GM23338 (cell line): ENCODE measurements around the gene KXD1. TPM values are rescaled to one million over a fixed set of nuclear protein-coding genes. Genes with fewer than 3 reads are reported as not detected.

Experiments used
- ATAC-seq: fragments of 200-7000 bp; cut with Tn5 transposase; 3 replicates; pipeline ENCODE4 v1.9.1; 2020
- DNase-seq: peaks from one replicate; pipeline ENCODE4 v3.0.0-alpha.2; 2015; ENCODE audit warnings: low spot score
- H2AFZ ChIP-seq: fragments of 200-600 bp; sonication (generic); 2 replicates; pipeline ENCODE4 v1.8.0; 2016; ENCODE audit warnings: antibody characterized with exemption, mild to moderate bottlenecking, moderate library complexity
- H3F3A ChIP-seq: fragments of 200-600 bp; sonication (generic); replicated peaks from 2 replicates; pipeline ENCODE4 v1.8.0; 2017; ENCODE audit warnings: antibody characterized with exemption, mixed run types, low read depth
- H3K27ac ChIP-seq: fragments of 200-600 bp; sonication (generic); 2 replicates; pipeline ENCODE4 v1.6.1; 2016; ENCODE audit warnings: low read depth
- H3K27me3 ChIP-seq: fragments of 200-600 bp; sonication (generic); 2 replicates; pipeline ENCODE4 v1.8.0; 2016; ENCODE audit warnings: mild to moderate bottlenecking, mixed run types, moderate library complexity; ENCODE audit not compliant: insufficient read depth
- H3K36me3 ChIP-seq: fragments of 200-600 bp; sonication (generic); 2 replicates; pipeline ENCODE4 v1.8.0; 2016; ENCODE audit warnings: mild to moderate bottlenecking; ENCODE audit not compliant: insufficient read depth
- H3K4me1 ChIP-seq: fragments of 200-600 bp; sonication (generic); 2 replicates; pipeline ENCODE4 v1.8.0; 2016; ENCODE audit warnings: mild to moderate bottlenecking, moderate library complexity; ENCODE audit not compliant: insufficient read depth
- H3K4me2 ChIP-seq: fragments of 200-600 bp; sonication (generic); 2 replicates; pipeline ENCODE4 v1.7.1; 2017; ENCODE audit warnings: mixed run types
- H3K4me3 ChIP-seq: fragments of 200-600 bp; sonication (generic); 2 replicates; pipeline ENCODE4 v1.6.1; 2016; ENCODE audit warnings: mixed run types
- H3K79me2 ChIP-seq: fragments of 200-600 bp; sonication (generic); replicated peaks from 2 replicates; pipeline ENCODE4 v1.8.0; 2017; ENCODE audit warnings: mild to moderate bottlenecking; ENCODE audit not compliant: insufficient read depth
- H3K9me2 ChIP-seq: fragments of 200-600 bp; sonication (generic); 2 replicates; pipeline ENCODE4 v1.8.0; 2017; ENCODE audit not compliant: insufficient read depth
- H4K20me1 ChIP-seq: fragments of 200-600 bp; sonication (generic); replicated peaks from 2 replicates; pipeline ENCODE4 v1.8.0; 2017; ENCODE audit warnings: mild to moderate bottlenecking; ENCODE audit not compliant: insufficient read depth
- H3K27ac Mint-ChIP-seq: 2 replicates; pipeline ENCODE4 v1.8.0; 2020; ENCODE audit warnings: inconsistent platforms, mild to moderate bottlenecking, moderate library complexity, mixed read lengths
- H3K27me3 Mint-ChIP-seq: 3 replicates; pipeline ENCODE4 v1.8.0; 2022; ENCODE audit warnings: low read depth, mild to moderate bottlenecking, moderate library complexity, mixed read lengths, inconsistent platforms; ENCODE audit not compliant: insufficient read depth, poor library complexity
- H3K36me3 Mint-ChIP-seq: 3 replicates; pipeline ENCODE4 v1.8.0; 2021; ENCODE audit warnings: low read depth, mild to moderate bottlenecking, inconsistent platforms, moderate library complexity, mixed read lengths
- H3K4me1 Mint-ChIP-seq: 3 replicates; pipeline ENCODE4 v1.8.0; 2020; ENCODE audit warnings: mild to moderate bottlenecking, inconsistent platforms, mixed read lengths
- H3K4me3 Mint-ChIP-seq: 3 replicates; pipeline ENCODE4 v1.8.0; 2021; ENCODE audit warnings: moderate library complexity, mild to moderate bottlenecking, inconsistent platforms, mixed read lengths
- H3K9me3 Mint-ChIP-seq: 3 replicates; pipeline ENCODE4 v1.8.0; 2020; ENCODE audit warnings: moderate library complexity, mild to moderate bottlenecking, inconsistent platforms, mixed read lengths
- CREB1 ChIP-seq: fragments of 250-450 bp; sonication (Bioruptor Pico); IDR thresholded peaks from 2 replicates; pipeline ENCODE4 v1.5.0; 2020; ENCODE audit warnings: low read depth, mild to moderate bottlenecking, moderate library complexity
- EZH2 ChIP-seq: fragments of 200-600 bp; sonication (generic); IDR thresholded peaks from one replicate; pipeline ENCODE4 v1.8.0; 2017; ENCODE audit warnings: antibody characterized with exemption, mild to moderate bottlenecking, low read depth; ENCODE audit not compliant: unreplicated experiment
- EZH2phosphoT487 ChIP-seq: fragments of 200-600 bp; sonication (generic); IDR thresholded peaks from one replicate; pipeline ENCODE4 v1.8.1; 2018; ENCODE audit warnings: antibody characterized with exemption; ENCODE audit not compliant: unreplicated experiment
- JUNB ChIP-seq: IDR thresholded peaks from one replicate; pipeline ENCODE4 v1.6.1; 2016; ENCODE audit warnings: antibody characterized with exemption; ENCODE audit not compliant: unreplicated experiment
- POLR2AphosphoS5 ChIP-seq: IDR thresholded peaks from 2 replicates; pipeline ENCODE4 v1.6.1; 2016; ENCODE audit warnings: antibody characterized with exemption, low read depth
- ZNF114 ChIP-seq: fragments of 250-450 bp; sonication (Bioruptor Pico); IDR thresholded peaks from 2 replicates; pipeline ENCODE4 v1.5.0; 2020; ENCODE audit warnings: mild to moderate bottlenecking, moderate library complexity
- ZNF331 ChIP-seq: fragments of 250-450 bp; sonication (Bioruptor Pico); IDR thresholded peaks from 2 replicates; pipeline ENCODE4 v1.5.0; 2020; ENCODE audit warnings: low read depth, mild to moderate bottlenecking, moderate library complexity
- polyA plus RNA-seq: library from polyadenylated mRNA; unstranded; fragments of >200 nt; fragmentation: Nextera tagmentation; extraction: Ambion mirVana; gene quantifications from 2 replicates; pipeline ENCODE4 v1.2.1, GENCODE V29; 2016
- total RNA-seq: library from RNA; depleted of rRNA; stranded (reverse); fragments of >200 nt; shearing (Covaris generic); gene quantifications from 2 replicates; pipeline ENCODE4 v1.2.3, GENCODE V29; 2014
- TF ChIP-seq, protein P1 (sequence below): IDR thresholded peaks from one replicate; pipeline ENCODE4 v1.6.1; 2018; ENCODE audit warnings: antibody characterized with exemption; ENCODE audit not compliant: unreplicated experiment
- TF ChIP-seq, protein P2 (sequence below), 2 experiments: fragments of 200-600 bp in 1 of 2; sonication (generic) in 1 of 2; conservative IDR thresholded peaks; 2 replicates each; pipeline versions ENCODE4 v1.5.1 to v1.6.1; 2016 to 2017; ENCODE audit warnings: antibody characterized with exemption in 2 of 2, low read depth in 2 of 2, mild to moderate bottlenecking in 2 of 2, moderate library complexity in 1 of 2
- TF ChIP-seq, protein P3 (sequence below): IDR thresholded peaks from 2 replicates; pipeline ENCODE4 v1.6.1; 2016; ENCODE audit warnings: antibody characterized with exemption

Gene KXD1
- total and polyA plus RNA-seq, 2 experiments from 2014 or later: 108 to 164 TPM

DNA sequence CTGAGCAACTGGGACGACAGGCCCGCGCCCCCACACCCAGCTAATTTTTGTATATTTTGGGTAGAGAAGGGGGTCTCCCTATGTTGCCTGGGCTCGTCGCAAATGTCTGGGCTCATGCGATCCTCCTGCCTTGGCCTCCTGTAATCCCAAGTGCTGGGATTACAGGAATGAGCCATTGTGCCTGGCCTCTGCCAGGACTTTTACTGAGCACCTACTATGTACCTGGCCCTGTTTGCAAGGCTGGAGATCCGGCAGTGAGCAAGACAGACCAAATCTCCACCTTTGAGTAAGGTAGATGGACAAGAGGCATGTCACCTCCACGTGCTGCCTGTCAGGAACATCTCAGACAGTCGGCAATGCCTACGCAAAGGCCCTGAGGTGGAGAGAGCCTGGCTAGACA, 21.2 kb upstream of the KXD1 start:
- Mint-ChIP-seq H3K27ac (no peak overlapping the region), H3K4me1 (no peaks in the 10 kb centered on the region), H3K27me3 (peaks cover 2% of the 10 kb centered on the region), H3K9me3 (no peaks in the 10 kb centered on the region; the same call in 2 of the 3 replicates), H3K36me3 (peaks cover 75% of the 10 kb centered on the region), H3K4me3 (no peak overlapping the region)
- no peaks in the 10 kb centered on the region; the same call in 1 of the 2 replicates for H4K20me1 ChIP-seq
- DNase-seq (no peak), ATAC-seq (no peak)
- no peaks in the 10 kb centered on the region; the same call in 1 of the 2 replicates for H3K79me2 ChIP-seq
- H3K27me3 ChIP-seq: no peaks in the 10 kb centered on the region
- H3F3A ChIP-seq: peaks cover 11% of the 10 kb centered on the region; the same call in 1 of the 2 replicates
- no peaks in the 10 kb centered on the region for H3K9me2 ChIP-seq
- no peak overlapping the region for H3K27ac ChIP-seq
- TF ChIP-seq CREB1 (CRISPR knock-in tag) (no peak), ZNF114 (CRISPR knock-in tag) (no peak), EZH2phosphoT487 (no peak)
- TF ChIP-seq, protein P1, sequence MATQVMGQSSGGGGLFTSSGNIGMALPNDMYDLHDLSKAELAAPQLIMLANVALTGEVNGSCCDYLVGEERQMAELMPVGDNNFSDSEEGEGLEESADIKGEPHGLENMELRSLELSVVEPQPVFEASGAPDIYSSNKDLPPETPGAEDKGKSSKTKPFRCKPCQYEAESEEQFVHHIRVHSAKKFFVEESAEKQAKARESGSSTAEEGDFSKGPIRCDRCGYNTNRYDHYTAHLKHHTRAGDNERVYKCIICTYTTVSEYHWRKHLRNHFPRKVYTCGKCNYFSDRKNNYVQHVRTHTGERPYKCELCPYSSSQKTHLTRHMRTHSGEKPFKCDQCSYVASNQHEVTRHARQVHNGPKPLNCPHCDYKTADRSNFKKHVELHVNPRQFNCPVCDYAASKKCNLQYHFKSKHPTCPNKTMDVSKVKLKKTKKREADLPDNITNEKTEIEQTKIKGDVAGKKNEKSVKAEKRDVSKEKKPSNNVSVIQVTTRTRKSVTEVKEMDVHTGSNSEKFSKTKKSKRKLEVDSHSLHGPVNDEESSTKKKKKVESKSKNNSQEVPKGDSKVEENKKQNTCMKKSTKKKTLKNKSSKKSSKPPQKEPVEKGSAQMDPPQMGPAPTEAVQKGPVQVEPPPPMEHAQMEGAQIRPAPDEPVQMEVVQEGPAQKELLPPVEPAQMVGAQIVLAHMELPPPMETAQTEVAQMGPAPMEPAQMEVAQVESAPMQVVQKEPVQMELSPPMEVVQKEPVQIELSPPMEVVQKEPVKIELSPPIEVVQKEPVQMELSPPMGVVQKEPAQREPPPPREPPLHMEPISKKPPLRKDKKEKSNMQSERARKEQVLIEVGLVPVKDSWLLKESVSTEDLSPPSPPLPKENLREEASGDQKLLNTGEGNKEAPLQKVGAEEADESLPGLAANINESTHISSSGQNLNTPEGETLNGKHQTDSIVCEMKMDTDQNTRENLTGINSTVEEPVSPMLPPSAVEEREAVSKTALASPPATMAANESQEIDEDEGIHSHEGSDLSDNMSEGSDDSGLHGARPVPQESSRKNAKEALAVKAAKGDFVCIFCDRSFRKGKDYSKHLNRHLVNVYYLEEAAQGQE: no peak
- TF ChIP-seq, protein P2, sequence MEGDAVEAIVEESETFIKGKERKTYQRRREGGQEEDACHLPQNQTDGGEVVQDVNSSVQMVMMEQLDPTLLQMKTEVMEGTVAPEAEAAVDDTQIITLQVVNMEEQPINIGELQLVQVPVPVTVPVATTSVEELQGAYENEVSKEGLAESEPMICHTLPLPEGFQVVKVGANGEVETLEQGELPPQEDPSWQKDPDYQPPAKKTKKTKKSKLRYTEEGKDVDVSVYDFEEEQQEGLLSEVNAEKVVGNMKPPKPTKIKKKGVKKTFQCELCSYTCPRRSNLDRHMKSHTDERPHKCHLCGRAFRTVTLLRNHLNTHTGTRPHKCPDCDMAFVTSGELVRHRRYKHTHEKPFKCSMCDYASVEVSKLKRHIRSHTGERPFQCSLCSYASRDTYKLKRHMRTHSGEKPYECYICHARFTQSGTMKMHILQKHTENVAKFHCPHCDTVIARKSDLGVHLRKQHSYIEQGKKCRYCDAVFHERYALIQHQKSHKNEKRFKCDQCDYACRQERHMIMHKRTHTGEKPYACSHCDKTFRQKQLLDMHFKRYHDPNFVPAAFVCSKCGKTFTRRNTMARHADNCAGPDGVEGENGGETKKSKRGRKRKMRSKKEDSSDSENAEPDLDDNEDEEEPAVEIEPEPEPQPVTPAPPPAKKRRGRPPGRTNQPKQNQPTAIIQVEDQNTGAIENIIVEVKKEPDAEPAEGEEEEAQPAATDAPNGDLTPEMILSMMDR (conservative IDR thresholded peaks at IDR 0.05; ENCODE audit: low read depth in 2 of 2): no peak
- no peaks in the 10 kb centered on the region for H3K4me1 ChIP-seq
- H3K4me3 ChIP-seq: no peak overlapping the region
- H3K36me3 ChIP-seq: peaks cover 19% of the 10 kb centered on the region
- H3K4me2 ChIP-seq: no peak overlapping the region
- H2AFZ ChIP-seq: no peak overlapping the region

DNA sequence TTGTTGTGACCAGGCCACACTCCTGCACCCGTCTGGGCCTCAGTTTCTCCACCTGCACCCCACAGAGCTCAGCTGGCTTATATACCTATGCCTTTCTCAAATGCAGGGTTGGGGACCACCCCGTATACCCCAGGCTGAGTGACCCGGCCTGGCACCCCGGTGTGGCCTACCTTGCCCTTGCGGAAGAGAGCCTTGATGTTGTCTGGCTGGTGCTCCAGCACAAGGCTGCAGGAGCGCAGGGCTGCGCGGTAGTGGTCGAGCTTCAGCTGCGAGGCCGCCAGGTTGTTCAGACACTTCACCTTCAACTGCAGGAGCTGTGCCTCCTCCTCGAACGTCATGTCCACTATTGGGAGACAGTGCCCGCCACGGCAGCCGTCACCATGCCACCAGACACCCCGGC, 20.2 kb upstream of the KXD1 start:
- Histone ChIP-seq H2AFZ (no peak overlapping the region), H3K27ac (no peak overlapping the region), H3K36me3 (peaks cover 19% of the 10 kb centered on the region), H3K4me3 (no peak overlapping the region), H3K4me1 (no peaks in the 10 kb centered on the region), H3K9me2 (no peaks in the 10 kb centered on the region), H4K20me1 (no peaks in the 10 kb centered on the region; the same call in 1 of the 2 replicates), H3K27me3 (no peaks in the 10 kb centered on the region), H3F3A (peaks cover 18% of the 10 kb centered on the region), H3K4me2 (no peak overlapping the region), H3K79me2 (peaks cover 7% of the 10 kb centered on the region)
- DNase-seq (no peak), ATAC-seq (no peak)
- Mint-ChIP-seq H3K4me3 (no peak overlapping the region), H3K27me3 (peaks cover 4% of the 10 kb centered on the region), H3K27ac (no peak overlapping the region), H3K36me3 (peaks cover 77% of the 10 kb centered on the region), H3K4me1 (peaks cover under 1% of the 10 kb centered on the region; the same call in 1 of the 3 replicates), H3K9me3 (no peaks in the 10 kb centered on the region; the same call in 2 of the 3 replicates)
- TF ChIP-seq, protein P2 (conservative IDR thresholded peaks at IDR 0.05; ENCODE audit: low read depth in 2 of 2): no peak
- TF ChIP-seq POLR2AphosphoS5: no peak
- TF ChIP-seq JUNB: no peak
- TF ChIP-seq EZH2: no peak
- no peak for TF ChIP-seq ZNF331 (CRISPR knock-in tag)
- no peak for TF ChIP-seq ZNF114 (CRISPR knock-in tag)
- TF ChIP-seq, protein P3, sequence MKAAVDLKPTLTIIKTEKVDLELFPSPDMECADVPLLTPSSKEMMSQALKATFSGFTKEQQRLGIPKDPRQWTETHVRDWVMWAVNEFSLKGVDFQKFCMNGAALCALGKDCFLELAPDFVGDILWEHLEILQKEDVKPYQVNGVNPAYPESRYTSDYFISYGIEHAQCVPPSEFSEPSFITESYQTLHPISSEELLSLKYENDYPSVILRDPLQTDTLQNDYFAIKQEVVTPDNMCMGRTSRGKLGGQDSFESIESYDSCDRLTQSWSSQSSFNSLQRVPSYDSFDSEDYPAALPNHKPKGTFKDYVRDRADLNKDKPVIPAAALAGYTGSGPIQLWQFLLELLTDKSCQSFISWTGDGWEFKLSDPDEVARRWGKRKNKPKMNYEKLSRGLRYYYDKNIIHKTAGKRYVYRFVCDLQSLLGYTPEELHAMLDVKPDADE: no peak
